ENCODE results near the gene VWF.

Gene VWF

GRCh38 chr12:6122201-6122600 is 2.3 kb downstream of the VWF start:
- TF ChIP-seq MYC (IDR thresholded peaks at IDR 0.05; ENCODE audit: low read depth, low read length) (no peak), POLR2A (IDR thresholded peaks at IDR 0.05; ENCODE audit: extremely low read depth, insufficient read length) (no peak), CTCF (IDR thresholded peaks at IDR 0.05; ENCODE audit: low read depth, low read length) (no peak), MAX (IDR thresholded peaks at IDR 0.05; ENCODE audit: low read depth, low read length) (no peak)
- no peak overlapping the region for H3K4me3 ChIP-seq (ENCODE audit: low read depth, low read length)
- no peak for DNase-seq (ENCODE audit: low read depth)

GRCh38 chr12:6120796-6121473 is 3.5 kb downstream of the VWF start:
- no peak for DNase-seq (ENCODE audit: low read depth)
- TF ChIP-seq MAX (IDR thresholded peaks at IDR 0.05; ENCODE audit: low read depth, low read length): no peak
- no peak for TF ChIP-seq CTCF (IDR thresholded peaks at IDR 0.05; ENCODE audit: low read depth, low read length)
- TF ChIP-seq MYC (IDR thresholded peaks at IDR 0.05; ENCODE audit: low read depth, low read length): no peak
- TF ChIP-seq POLR2A (IDR thresholded peaks at IDR 0.05; ENCODE audit: extremely low read depth, insufficient read length): no peak
- H3K4me3 ChIP-seq (ENCODE audit: low read depth, low read length): no peak overlapping the region

GRCh38 chr12:6118891-6119568 is 5.4 kb downstream of the VWF start:
- TF ChIP-seq CTCF (IDR thresholded peaks at IDR 0.05; ENCODE audit: low read depth, low read length): no peak
- TF ChIP-seq POLR2A (IDR thresholded peaks at IDR 0.05; ENCODE audit: extremely low read depth, insufficient read length): no peak
- no peak for TF ChIP-seq MAX (IDR thresholded peaks at IDR 0.05; ENCODE audit: low read depth, low read length)
- no peak for TF ChIP-seq MYC (IDR thresholded peaks at IDR 0.05; ENCODE audit: low read depth, low read length)

GRCh38 chr12:6116471-6117021 is 7.9 kb downstream of the VWF start:
- H3K4me3 ChIP-seq (ENCODE audit: low read depth, low read length): no peak overlapping the region
- no peak for DNase-seq (ENCODE audit: low read depth)
- TF ChIP-seq MYC (IDR thresholded peaks at IDR 0.05; ENCODE audit: low read depth, low read length): no peak
- TF ChIP-seq POLR2A (IDR thresholded peaks at IDR 0.05; ENCODE audit: extremely low read depth, insufficient read length): no peak
- TF ChIP-seq MAX (IDR thresholded peaks at IDR 0.05; ENCODE audit: low read depth, low read length): no peak
- TF ChIP-seq CTCF (IDR thresholded peaks at IDR 0.05; ENCODE audit: low read depth, low read length): no peak

More at GRCh38 chr12:6118891-6119568, 5.4 kb downstream of the VWF start:
- no peak overlapping the region for H3K4me3 ChIP-seq (ENCODE audit: low read depth, low read length)
- DNase-seq (ENCODE audit: low read depth): no peak

- TF ChIP-seq MAX (IDR thresholded peaks at IDR 0.05; ENCODE audit: low read depth, low read length): no peak
- no peak for TF ChIP-seq POLR2A (IDR thresholded peaks at IDR 0.05; ENCODE audit: extremely low read depth, insufficient read length)
- TF ChIP-seq MYC (IDR thresholded peaks at IDR 0.05; ENCODE audit: low read depth, low read length): no peak
- no peak for TF ChIP-seq CTCF (IDR thresholded peaks at IDR 0.05; ENCODE audit: low read depth, low read length)
- no peak for DNase-seq (ENCODE audit: low read depth)
- H3K4me3 ChIP-seq (ENCODE audit: low read depth, low read length): no peak overlapping the region
Measured at GRCh38 chr12:6115389-6115788, 9.1 kb downstream of the VWF start.

All from NB4 (cell line).